Activated T-cell treated with anti-CD3 and anti-CD28 coated beads for 4 hours (primary cell): ENCODE data around the gene EIF4G2.
A peak's percentile ranks its signal among the peaks of the same experiment; 100 is the strongest.

Experiments used
- DNase-seq: peaks from one replicate; pipeline ENCODE4 v3.0.0-alpha.2; 2020

The EIF4G2 gene

GRCh38 chr11:10807493-10808234, 1.1 kb downstream of the EIF4G2 start:
- peak; percentile 25 for DNase-seq

- no peak for DNase-seq
Measured at GRCh38 chr11:10806206-10806605, 2.5 kb downstream of the EIF4G2 start.

GRCh38 chr11:10805741-10806140, 3.0 kb downstream of the EIF4G2 start:
- DNase-seq: no peak

- no peak for DNase-seq
Measured at GRCh38 chr11:10803676-10804075, 5.0 kb downstream of the EIF4G2 start.

GRCh38 chr11:10800292-10800691, 8.4 kb downstream of the EIF4G2 start:
- DNase-seq: no peak

GRCh38 chr11:10798330-10798928, 10.3 kb downstream of the EIF4G2 start:
- no peak for DNase-seq

- no peak for DNase-seq
Measured at GRCh38 chr11:10797531-10797930, 11.2 kb downstream of the EIF4G2 start.

- DNase-seq: no peak
Measured at GRCh38 chr11:10797001-10797400, 11.7 kb downstream of the EIF4G2 start.

- no peak for DNase-seq
Measured at GRCh38 chr11:10796191-10796590, 12.5 kb downstream of the EIF4G2 start.

- DNase-seq: no peak
Measured at GRCh38 chr11:10793470-10794255, 15.1 kb downstream of the EIF4G2 start.

- peak; percentile 75 for DNase-seq
Measured at GRCh38 chr11:10792385-10793068, 16.2 kb downstream of the EIF4G2 start.

GRCh38 chr11:10786451-10786850, 22.3 kb downstream of the EIF4G2 start:
- no peak for DNase-seq

- no peak for DNase-seq
Measured at GRCh38 chr11:10785146-10785474, 23.6 kb downstream of the EIF4G2 start.

GRCh38 chr11:10784232-10785145, 24.2 kb downstream of the EIF4G2 start:
- no peak for DNase-seq

GRCh38 chr11:10780040-10780439, 28.7 kb downstream of the EIF4G2 start:
- no peak for DNase-seq

GRCh38 chr11:10779086-10779485, 29.6 kb downstream of the EIF4G2 start:
- no peak for DNase-seq

GRCh38 chr11:10778217-10778970, 30.3 kb downstream of the EIF4G2 start:
- DNase-seq: no peak

GRCh38 chr11:10777806-10778205, 30.9 kb downstream of the EIF4G2 start:
- no peak for DNase-seq

GRCh38 chr11:10777393-10777793, 31.3 kb downstream of the EIF4G2 start:
- no peak for DNase-seq

- no peak for DNase-seq
Measured at GRCh38 chr11:10774811-10775210, 33.9 kb downstream of the EIF4G2 start.

GRCh38 chr11:10771457-10771856, 37.3 kb downstream of the EIF4G2 start:
- DNase-seq: no peak
